SK-N-SH (cell line): ENCODE data around the gene RIOK3. TPM values are rescaled to one million over a fixed set of nuclear protein-coding genes. Genes with fewer than 3 reads are reported as not detected.
"Not testable (repeated sequence)": the region's sequence is repeated elsewhere in the genome, so short reads cannot be mapped to it uniquely, and the experiment has no call there.

Experiments used
- CTCF ChIA-PET: fragments of 300-600, 350-600 bp; formaldehyde crosslinking; extraction: SDS; loops from one replicate; lab custom pipeline; 2021; lab: Yijun Ruan, JAX
- POLR2A ChIA-PET: fragments of 350-600 bp; sonication (Branson Sonifier 250); formaldehyde crosslinking; extraction: SDS; loops from one replicate; lab custom pipeline; 2020; ENCODE audit warnings: antibody characterized with exemption, inconsistent platforms; lab: Yijun Ruan, JAX
- DNase-seq: peaks from one replicate; pipeline ENCODE4 v3.0.0; 2012
- H2AFZ ChIP-seq: fragments of 200-600 bp; sonication (generic); 2 replicates; pipeline ENCODE4 v1.8.1; 2016; ENCODE audit warnings: antibody characterized with exemption, mild to moderate bottlenecking, low read depth
- H3F3A ChIP-seq: fragments of 200-600 bp; sonication (generic); replicated peaks from 2 replicates; pipeline ENCODE3; 2016; ENCODE audit warnings: antibody characterized with exemption, mild to moderate bottlenecking; ENCODE audit not compliant: insufficient read depth
- H3K27ac ChIP-seq, 2 experiments: fragments of 200-500 bp in 1 of 2; fragments of 200-600 bp in 1 of 2; sonication (Bioruptor generic) in 1 of 2; sonication (generic), shearing (Covaris generic) in 1 of 2; 2 replicates each; pipeline versions ENCODE4 v1.5.1 to v1.6.1; 2014 to 2016; ENCODE audit warnings: low read depth in 2 of 2, inconsistent platforms in 1 of 2, low read length in 1 of 2, mild to moderate bottlenecking in 1 of 2, mixed read lengths in 1 of 2
- H3K27me3 ChIP-seq: fragments of 200-600 bp; sonication (generic), shearing (Covaris generic); 2 replicates; pipeline ENCODE4 v1.6.1; 2016; ENCODE audit warnings: mixed run types; ENCODE audit not compliant: insufficient read depth
- H3K36me3 ChIP-seq, 2 experiments: fragments of 200-500 bp in 1 of 2; fragments of 200-600 bp in 1 of 2; sonication (Bioruptor generic) in 1 of 2; sonication (generic) in 1 of 2; replicated peaks in 1 of 2; 2 replicates each; pipeline versions ENCODE3 to v1.5.1; 2014 to 2016; ENCODE audit warnings: low read length in 1 of 2, mild to moderate bottlenecking in 1 of 2; ENCODE audit not compliant: insufficient read depth in 2 of 2, control insufficient read depth in 1 of 2
- H3K4me1 ChIP-seq, 2 experiments: fragments of 200-500 bp in 1 of 2; fragments of 200-600 bp in 1 of 2; sonication (Bioruptor generic) in 1 of 2; sonication (generic), shearing (Covaris generic) in 1 of 2; 2 replicates each; pipeline versions ENCODE4 v1.5.1 to v1.6.1; 2014 to 2016; ENCODE audit warnings: low read depth in 1 of 2, low read length in 1 of 2, mixed run types in 1 of 2; ENCODE audit not compliant: insufficient read depth in 2 of 2, control insufficient read depth in 1 of 2
- H3K4me2 ChIP-seq: fragments of 200-600 bp; sonication (generic), shearing (Covaris generic); 2 replicates; pipeline ENCODE4 v1.6.1; 2017; ENCODE audit warnings: mixed run types
- H3K4me3 ChIP-seq, 2 experiments: fragments of 200-500 bp in 1 of 2; fragments of 200-600 bp in 1 of 2; sonication (Bioruptor generic) in 1 of 2; sonication (generic), shearing (Covaris generic) in 1 of 2; 2 replicates each; pipeline versions ENCODE4 v1.5.1 to v1.8.1; 2014 to 2016; ENCODE audit warnings: low read depth in 2 of 2, inconsistent platforms in 1 of 2, low read length in 1 of 2, mild to moderate bottlenecking in 1 of 2, mixed read lengths in 1 of 2, moderate library complexity in 1 of 2
- H3K79me2 ChIP-seq: fragments of 200-600 bp; sonication (generic); 2 replicates; pipeline ENCODE4 v1.8.1; 2017; ENCODE audit warnings: mild to moderate bottlenecking; ENCODE audit not compliant: insufficient read depth
- H3K9ac ChIP-seq: fragments of 200-600 bp; sonication (generic); 2 replicates; pipeline ENCODE4 v1.6.1; 2017; ENCODE audit warnings: mixed run types
- H3K9me2 ChIP-seq: fragments of 200-600 bp; sonication (generic); 2 replicates; pipeline ENCODE4 v1.6.1; 2017; ENCODE audit warnings: mixed run types
- H3K9me3 ChIP-seq: fragments of 200-600 bp; sonication (generic); 2 replicates; pipeline ENCODE4 v1.6.1; 2017; ENCODE audit warnings: mixed run types, mild to moderate bottlenecking, moderate library complexity
- H4K20me1 ChIP-seq: fragments of 200-600 bp; sonication (generic); 2 replicates; pipeline ENCODE4 v1.6.1; 2017; ENCODE audit warnings: mild to moderate bottlenecking, mixed run types; ENCODE audit not compliant: insufficient read depth
- ELF1 ChIP-seq: IDR thresholded peaks from 2 replicates; pipeline ENCODE4 v1.4.0; 2012
- FOSL2 ChIP-seq: IDR thresholded peaks from 2 replicates; pipeline ENCODE4 v1.4.0; 2012; ENCODE audit warnings: low read depth, mild to moderate bottlenecking, moderate library complexity, borderline replicate concordance
- FOXJ3 ChIP-seq: sonication (generic); formaldehyde crosslinking; IDR thresholded peaks from 2 replicates; pipeline ENCODE4 v1.5.1; 2020; ENCODE audit warnings: mild to moderate bottlenecking, missing genetic modification reagents
- FOXM1 ChIP-seq: IDR thresholded peaks from 2 replicates; pipeline ENCODE4 v1.4.0; 2012; ENCODE audit warnings: low read depth, mild to moderate bottlenecking
- GATA2 ChIP-seq: sonication (generic); formaldehyde crosslinking; IDR thresholded peaks from 2 replicates; pipeline ENCODE4 v1.5.0; 2020; ENCODE audit warnings: mild to moderate bottlenecking, missing genetic modification reagents
- MAX ChIP-seq: IDR thresholded peaks from 2 replicates; pipeline ENCODE4 v1.4.0; 2012; ENCODE audit warnings: low read depth
- MXI1 ChIP-seq: IDR thresholded peaks from 2 replicates; pipeline ENCODE4 v1.6.1; 2012; ENCODE audit warnings: mild to moderate bottlenecking, low read depth, low read length, improper control_type of control experiment
- RCOR1 ChIP-seq: fragments of 150-350 bp; IDR thresholded peaks from 2 replicates; pipeline ENCODE4 v1.6.1; 2017; ENCODE audit warnings: antibody characterized with exemption, low read length
- SIN3A ChIP-seq: IDR thresholded peaks from 2 replicates; pipeline ENCODE4 v1.6.1; 2012; ENCODE audit warnings: low read depth, mild to moderate bottlenecking, low read length, moderate library complexity, borderline replicate concordance
- USF1 ChIP-seq: IDR thresholded peaks from 2 replicates; pipeline ENCODE4 v1.4.0; 2012; ENCODE audit warnings: low read depth, borderline replicate concordance
- YY1 ChIP-seq: IDR thresholded peaks from 2 replicates; pipeline ENCODE4 v1.4.0; 2012; ENCODE audit warnings: low read depth, mild to moderate bottlenecking
- WGBS: methylation state at CpG from one replicate; pipeline ENCODE4 v1.1.6; 2017; ENCODE audit warnings: low lambda C conversion rate; 5-methylcytosine and 5-hydroxymethylcytosine counted together
- polyA plus RNA-seq, 3 experiments: library from polyadenylated mRNA; depleted of rRNA; stranded (reverse); fragments of >200 nt; gene quantifications; 2 replicates each; pipeline ENCODE4 v1.2.3, GENCODE V29; 2012
- TF ChIP-seq, protein P1 (sequence below): IDR thresholded peaks from 2 replicates; pipeline ENCODE4; 2012

The RIOK3 gene
- polyA plus RNA-seq, 1 of the 3 experiments (the other 2 are of a cell fraction): 12.3 TPM

GRCh38 chr18:23428821-23429220 is 24.3 kb upstream of the RIOK3 start:
- no peak overlapping the region for H3K27ac ChIP-seq
- ChIA-PET CTCF (interaction anchor here (1.1 kb wide), 1 partner anchor 17 kb away, joined by 4 read pairs; no protein-coding TSS in a partner anchor), POLR2A (no interaction called here)
- H3K9ac ChIP-seq: no peak overlapping the region
- no peak overlapping the region for H3K4me3 ChIP-seq
- 80% methylated on average over 3 of the region's 3 CpGs for WGBS
- no peak for DNase-seq
- H3K4me2 ChIP-seq: no peak overlapping the region
- peaks cover 0 to 9% of the 10 kb centered on the region in 2 experiments for H3K36me3 ChIP-seq
- H3K79me2 ChIP-seq: no peaks in the 10 kb centered on the region
- H3F3A ChIP-seq: no peaks in the 10 kb centered on the region
- peaks cover 3% of the 10 kb centered on the region; the same call in 1 of the 2 replicates for H3K9me3 ChIP-seq
- no peaks in the 10 kb centered on the region for H3K4me1 ChIP-seq
- TF ChIP-seq FOSL2: no peak
- no peak overlapping the region for H2AFZ ChIP-seq
- H4K20me1 ChIP-seq: no peaks in the 10 kb centered on the region
- no peaks in the 10 kb centered on the region for H3K9me2 ChIP-seq
- no peaks in the 10 kb centered on the region for H3K27me3 ChIP-seq

DNA sequence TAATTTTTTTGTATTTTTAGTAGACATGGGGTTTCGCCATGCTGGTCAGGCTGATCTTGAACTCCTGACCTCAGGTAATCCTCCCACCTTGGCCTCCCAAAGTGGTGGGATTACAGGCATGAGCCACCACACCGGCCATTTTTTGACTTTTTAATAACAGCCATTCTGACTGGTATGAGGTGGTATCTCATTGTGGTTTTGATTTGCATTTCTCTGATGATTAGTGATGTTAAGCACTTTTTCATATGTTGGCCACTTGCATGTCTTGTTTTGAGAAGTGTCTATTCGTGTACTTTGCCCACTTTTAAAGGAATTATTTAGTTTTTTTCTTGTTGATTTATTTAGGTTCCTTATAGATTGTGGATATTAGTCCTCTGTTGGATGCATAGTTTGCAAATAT is 23.5 kb upstream of the RIOK3 start:
- 59% methylated on average over 3 of the region's 3 CpGs for WGBS
- H3K27ac ChIP-seq, H3K4me1 ChIP-seq, H3K9ac ChIP-seq, H3F3A ChIP-seq, H2AFZ ChIP-seq, DNase-seq, H3K9me3 ChIP-seq, H3K4me3 ChIP-seq, H3K9me2 ChIP-seq, H4K20me1 ChIP-seq, H3K4me2 ChIP-seq, POLR2A ChIA-PET, H3K27me3 ChIP-seq, H3K79me2 ChIP-seq, H3K36me3 ChIP-seq: not testable (repeated sequence)
- CTCF ChIA-PET: interaction anchor here (1.1 kb wide), 1 partner anchor 18 kb away, joined by 4 read pairs; no protein-coding TSS in a partner anchor

GRCh38 chr18:23433360-23433759 is 19.7 kb upstream of the RIOK3 start:
- CTCF ChIA-PET: interaction anchor here (0.6 to 1.0 kb wide), 2 partner anchors 302 to 352 kb away, joined by 3 read pairs; no protein-coding TSS in a partner anchor

GRCh38 chr18:23437357-23438045 is 15.6 kb upstream of the RIOK3 start:
- ChIA-PET CTCF (interaction anchor here (1.6 kb wide), 1 partner anchor 306 kb away, joined by 4 read pairs; no protein-coding TSS in a partner anchor), POLR2A (interaction anchor here (0.6 kb wide), 1 partner anchor 259 kb away, joined by 3 read pairs; no protein-coding TSS in a partner anchor)
- H3K4me1 ChIP-seq: peaks cover 0 to 9% of the 10 kb centered on the region in 2 experiments; a peak in 1 of 4 replicates
- no peaks in the 10 kb centered on the region for H3K36me3 ChIP-seq
- H3K79me2 ChIP-seq: no peaks in the 10 kb centered on the region
- under 1% methylated on average over 40 of the region's 42 CpGs for WGBS
- H3K27ac ChIP-seq: peak overlapping the region; percentile 39 to 41
- H2AFZ ChIP-seq: peak overlapping the region; percentile 100
- H4K20me1 ChIP-seq: no peaks in the 10 kb centered on the region
- no peaks in the 10 kb centered on the region for H3K27me3 ChIP-seq
- no peaks in the 10 kb centered on the region for H3K9me2 ChIP-seq
- H3K4me2 ChIP-seq: peak overlapping the region; percentile 90
- DNase-seq: peak; percentile 90
- H3K4me3 ChIP-seq: peak overlapping the region; percentile 76 to 91
- H3K9ac ChIP-seq: peak overlapping the region; percentile 64
- no peaks in the 10 kb centered on the region for H3F3A ChIP-seq
- H3K9me3 ChIP-seq: no peaks in the 10 kb centered on the region
- TF ChIP-seq FOXJ3 (CRISPR knock-in tag) (no peak), YY1 (no peak), SIN3A (0 out of 2 replicates have a peak, but pooled peaks have one; percentile 69), MXI1 (peak; percentile 97), FOXM1 (no peak), USF1 (peak; percentile 93), RCOR1 (no peak), MAX (peak; percentile 96)
- TF ChIP-seq, protein P1, sequence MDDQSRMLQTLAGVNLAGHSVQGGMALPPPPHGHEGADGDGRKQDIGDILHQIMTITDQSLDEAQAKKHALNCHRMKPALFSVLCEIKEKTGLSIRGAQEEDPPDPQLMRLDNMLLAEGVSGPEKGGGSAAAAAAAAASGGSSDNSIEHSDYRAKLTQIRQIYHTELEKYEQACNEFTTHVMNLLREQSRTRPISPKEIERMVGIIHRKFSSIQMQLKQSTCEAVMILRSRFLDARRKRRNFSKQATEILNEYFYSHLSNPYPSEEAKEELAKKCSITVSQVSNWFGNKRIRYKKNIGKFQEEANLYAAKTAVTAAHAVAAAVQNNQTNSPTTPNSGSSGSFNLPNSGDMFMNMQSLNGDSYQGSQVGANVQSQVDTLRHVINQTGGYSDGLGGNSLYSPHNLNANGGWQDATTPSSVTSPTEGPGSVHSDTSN: 0 out of 2 replicates have a peak, but pooled peaks have one; percentile 7

More at GRCh38 chr18:23433360-23433759, 19.7 kb upstream of the RIOK3 start:
- Histone ChIP-seq H3K27ac (no peak overlapping the region), H2AFZ (no peak overlapping the region), H3F3A (no peaks in the 10 kb centered on the region), H3K4me1 (peaks cover 0 to 5% of the 10 kb centered on the region in 2 experiments; a peak in 1 of 4 replicates), H3K4me3 (no peak overlapping the region), H3K79me2 (no peaks in the 10 kb centered on the region), H3K4me2 (no peak overlapping the region), H3K27me3 (no peaks in the 10 kb centered on the region), H3K9ac (no peak overlapping the region), H3K36me3 (peaks cover 0 to 9% of the 10 kb centered on the region in 2 experiments), H4K20me1 (no peaks in the 10 kb centered on the region), H3K9me3 (no peaks in the 10 kb centered on the region), H3K9me2 (no peaks in the 10 kb centered on the region)
- no peak for DNase-seq
- TF ChIP-seq ELF1 (no peak), RCOR1 (no peak), GATA2 (CRISPR knock-in tag) (no peak), FOXJ3 (CRISPR knock-in tag) (no peak)
- 87% methylated on average over 2 of the region's 2 CpGs for WGBS
- POLR2A ChIA-PET: no interaction called here
